ENCODE measurements around the gene HPSE2. TPM values are rescaled to one million over a fixed set of nuclear protein-coding genes. Genes with fewer than 3 reads are reported as not detected.

Gene HPSE2
- total RNA-seq, 1 experiment from 2014 or later = not detected

DNA sequence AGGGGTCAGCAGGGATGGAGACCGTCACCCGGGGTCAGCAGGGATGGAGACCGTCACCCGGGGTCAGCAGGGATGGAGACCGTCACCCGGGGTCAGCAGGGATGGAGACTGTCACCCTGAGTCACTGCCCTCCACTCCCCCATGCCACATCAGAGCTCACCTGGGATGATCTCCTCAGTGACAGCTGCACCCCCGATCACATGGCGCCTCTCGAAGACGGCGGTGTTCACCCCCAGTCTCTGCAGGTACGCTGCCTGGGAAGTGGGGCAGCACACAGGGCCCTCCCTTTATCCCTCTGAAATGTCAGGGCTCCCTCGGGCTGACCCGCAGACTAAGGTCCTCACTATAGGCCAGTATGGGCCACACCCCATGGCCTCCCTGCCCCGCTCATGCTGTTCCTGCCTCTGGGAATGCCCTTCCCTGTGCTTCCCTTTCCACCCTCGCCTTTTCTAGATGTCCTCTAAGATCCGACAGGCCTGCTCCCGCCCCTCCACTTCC, 827.9 kb downstream of the HPSE2 start:
- peaks cover 29% of the 10 kb centered on the region for H3K4me1 ChIP-seq (replicated peaks; ENCODE audit: insufficient read depth)
- no peak overlapping the region for H3K4me2 ChIP-seq
- H3K27me3 ChIP-seq (ENCODE audit: insufficient read depth, low read depth) = no peaks in the 10 kb centered on the region
- H3K79me2 ChIP-seq (ENCODE audit: low read depth) = no peaks in the 10 kb centered on the region
- no peak overlapping the region for H3K4me3 ChIP-seq
- no peak for DNase-seq
- peaks cover 18% of the 10 kb centered on the region; the same call in 1 of the 2 replicates for H3F3A ChIP-seq (ENCODE audit: insufficient read depth, low read depth)
- H3K36me3 ChIP-seq (ENCODE audit: low read depth) = no peaks in the 10 kb centered on the region
- H3K9me2 ChIP-seq (ENCODE audit: insufficient read depth) = no peaks in the 10 kb centered on the region
- no peak overlapping the region for H2AFZ ChIP-seq
- intact Hi-C loops (cut with micrococcal nuclease; ENCODE audit: unreplicated experiment) = no loop called here
- no peak overlapping the region for H3K27ac ChIP-seq
- no peak for TF ChIP-seq EZH2 (IDR thresholded peaks at IDR 0.05; ENCODE audit: low read depth)
- TF ChIP-seq, protein P1, sequence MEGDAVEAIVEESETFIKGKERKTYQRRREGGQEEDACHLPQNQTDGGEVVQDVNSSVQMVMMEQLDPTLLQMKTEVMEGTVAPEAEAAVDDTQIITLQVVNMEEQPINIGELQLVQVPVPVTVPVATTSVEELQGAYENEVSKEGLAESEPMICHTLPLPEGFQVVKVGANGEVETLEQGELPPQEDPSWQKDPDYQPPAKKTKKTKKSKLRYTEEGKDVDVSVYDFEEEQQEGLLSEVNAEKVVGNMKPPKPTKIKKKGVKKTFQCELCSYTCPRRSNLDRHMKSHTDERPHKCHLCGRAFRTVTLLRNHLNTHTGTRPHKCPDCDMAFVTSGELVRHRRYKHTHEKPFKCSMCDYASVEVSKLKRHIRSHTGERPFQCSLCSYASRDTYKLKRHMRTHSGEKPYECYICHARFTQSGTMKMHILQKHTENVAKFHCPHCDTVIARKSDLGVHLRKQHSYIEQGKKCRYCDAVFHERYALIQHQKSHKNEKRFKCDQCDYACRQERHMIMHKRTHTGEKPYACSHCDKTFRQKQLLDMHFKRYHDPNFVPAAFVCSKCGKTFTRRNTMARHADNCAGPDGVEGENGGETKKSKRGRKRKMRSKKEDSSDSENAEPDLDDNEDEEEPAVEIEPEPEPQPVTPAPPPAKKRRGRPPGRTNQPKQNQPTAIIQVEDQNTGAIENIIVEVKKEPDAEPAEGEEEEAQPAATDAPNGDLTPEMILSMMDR (conservative IDR thresholded peaks at IDR 0.05) = no peak
- no peaks in the 10 kb centered on the region for H4K20me1 ChIP-seq (ENCODE audit: insufficient read depth)
- BruUV-seq (replicated peaks) = no TSS peak
- no peaks in the 10 kb centered on the region for H3K9me3 ChIP-seq (ENCODE audit: insufficient read depth, low read depth)
- POLR2A ChIA-PET (ENCODE audit: unreplicated experiment) = no interaction called here
- CTCF ChIA-PET = no interaction called here

Small RNA genes within 50 kb of the gene (microRNA-seq; reads per million reads assigned to microRNA genes)
- gene MIR4685 (ENCODE audit: borderline number of aligned reads, borderline replicate concordance) (not detected), gene MIR6507 (ENCODE audit: borderline number of aligned reads, borderline replicate concordance) (not detected)

Other genes with a start within 250 kb of the HPSE2 start
- gene CNNM1, start 93.5 kb upstream of the HPSE2 start, total RNA-seq (2021) = not detected in 2 replicates
- 27.5 and 28.6 TPM in 2 replicates for gene GOT1, start 194.8 kb upstream of the HPSE2 start, total RNA-seq (2021)

Data from PC-9 (cell line).